ENCODE measurements around the gene HK2. TPM values are rescaled to one million over a fixed set of nuclear protein-coding genes. Genes with fewer than 3 reads are reported as not detected.

HK2 gene
- polyA plus RNA-seq, 2 donors, result 11.8 to 18.0 TPM

DNA sequence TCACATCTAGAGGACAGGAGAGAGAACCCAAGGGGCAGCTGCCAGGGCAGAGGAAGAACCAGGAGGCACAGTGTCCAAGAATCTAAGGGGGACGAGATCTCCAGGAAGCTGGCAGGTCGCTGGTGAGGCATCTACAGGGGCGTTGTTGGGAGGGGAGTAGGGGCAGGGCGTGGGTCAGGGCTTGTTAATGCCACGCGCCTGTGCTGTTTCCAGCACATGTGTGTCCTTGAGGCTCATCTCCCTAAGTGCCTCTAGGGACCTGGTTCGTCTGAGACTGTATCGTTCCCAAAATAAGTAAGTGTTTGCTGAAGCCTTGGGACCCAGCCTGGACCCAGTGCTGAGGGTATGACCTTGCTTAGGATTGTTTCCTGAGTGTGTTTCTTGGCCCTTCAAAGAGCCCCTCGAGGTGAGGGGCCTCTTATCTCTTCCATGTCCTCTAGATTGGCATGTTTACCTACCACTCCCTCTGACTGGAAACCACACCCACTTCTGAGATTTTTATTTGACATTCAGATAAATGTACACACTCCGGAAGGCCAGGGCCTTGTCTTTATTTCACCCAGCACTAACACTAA is 22.2 kb downstream of the HK2 start:
- Histone ChIP-seq H3K4me1 (ENCODE audit: control insufficient read depth in 2 of 2, insufficient read depth in 2 of 2, low read length in 1 of 2) (no peaks in the 10 kb centered on the region), H3K4me3 (ENCODE audit: low read depth in 1 of 2, low read length in 2 of 2) (no peak overlapping the region), H3K36me3 (ENCODE audit: control insufficient read depth in 2 of 2, insufficient read depth in 2 of 2, low read length in 1 of 2) (peaks cover 4 to 9% of the 10 kb centered on the region in 2 donors), H3K9me3 (ENCODE audit: control insufficient read depth in 2 of 2, insufficient read depth in 1 of 2, low read depth in 1 of 2, low read length in 1 of 2) (no peaks in the 10 kb centered on the region), H3K27ac (ENCODE audit: low read depth in 2 of 2, low read length in 1 of 2) (no peak overlapping the region), H3K27me3 (ENCODE audit: control insufficient read depth in 1 of 2, insufficient read depth in 2 of 2, low read length in 2 of 2) (no peaks in the 10 kb centered on the region)
- 68 to 74% methylated on average over 10 of the region's 10 CpGs for WGBS, 2 donors

GRCh38 chr2:74856599-74856998 is 22.7 kb downstream of the HK2 start:
- Histone ChIP-seq H3K36me3 (ENCODE audit: control insufficient read depth in 2 of 2, insufficient read depth in 2 of 2, low read length in 1 of 2) (peaks cover 4 to 9% of the 10 kb centered on the region in 2 donors), H3K27me3 (ENCODE audit: control insufficient read depth in 1 of 2, insufficient read depth in 2 of 2, low read length in 2 of 2) (no peaks in the 10 kb centered on the region), H3K27ac (ENCODE audit: low read depth in 2 of 2, low read length in 1 of 2) (no peak overlapping the region), H3K9me3 (ENCODE audit: control insufficient read depth in 2 of 2, insufficient read depth in 1 of 2, low read depth in 1 of 2, low read length in 1 of 2) (no peaks in the 10 kb centered on the region), H3K4me3 (ENCODE audit: low read depth in 1 of 2, low read length in 2 of 2) (no peak overlapping the region), H3K4me1 (ENCODE audit: control insufficient read depth in 2 of 2, insufficient read depth in 2 of 2, low read length in 1 of 2) (no peaks in the 10 kb centered on the region)
- 93 to 95% methylated on average over 5 of the region's 5 CpGs for WGBS, 2 donors

DNA sequence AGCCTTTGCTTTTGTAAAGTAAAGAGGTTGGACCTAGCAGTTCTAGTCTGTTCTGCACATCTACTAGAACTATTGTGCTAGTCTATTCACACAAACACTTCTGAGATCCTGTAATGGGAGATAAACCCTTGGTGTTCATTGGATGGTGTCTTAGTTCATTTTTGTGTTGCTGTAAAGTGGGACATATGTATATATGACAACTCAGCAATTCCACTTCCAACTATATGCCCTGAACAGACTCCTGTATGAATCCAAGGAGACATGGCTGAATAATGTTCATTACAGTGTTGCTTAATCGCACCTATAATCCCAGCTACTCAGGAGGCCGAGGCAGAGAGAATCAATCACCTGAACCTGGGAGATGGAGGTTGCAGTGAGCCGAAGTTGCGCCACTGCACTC is 23.3 kb downstream of the HK2 start:
- no peaks in the 10 kb centered on the region for H3K9me3 ChIP-seq (ENCODE audit: control insufficient read depth in 2 of 2, insufficient read depth in 1 of 2, low read depth in 1 of 2, low read length in 1 of 2)
- peaks cover 4 to 11% of the 10 kb centered on the region in 2 donors for H3K36me3 ChIP-seq (ENCODE audit: control insufficient read depth in 2 of 2, insufficient read depth in 2 of 2, low read length in 1 of 2)
- H3K4me1 ChIP-seq (ENCODE audit: control insufficient read depth in 2 of 2, insufficient read depth in 2 of 2, low read length in 1 of 2), result no peaks in the 10 kb centered on the region
- H3K27ac ChIP-seq (ENCODE audit: low read depth in 2 of 2, low read length in 1 of 2), result no peak overlapping the region
- 92 to 95% methylated on average over 4 of the region's 4 CpGs for WGBS, 2 donors
- no peak overlapping the region for H3K4me3 ChIP-seq (ENCODE audit: low read depth in 1 of 2, low read length in 2 of 2)
- H3K27me3 ChIP-seq (ENCODE audit: control insufficient read depth in 1 of 2, insufficient read depth in 2 of 2, low read length in 2 of 2), result no peaks in the 10 kb centered on the region

GRCh38 chr2:74857725-74858124 is 23.8 kb downstream of the HK2 start:
- no peak overlapping the region for H3K4me3 ChIP-seq (ENCODE audit: low read depth in 1 of 2, low read length in 2 of 2)
- H3K4me1 ChIP-seq (ENCODE audit: control insufficient read depth in 2 of 2, insufficient read depth in 2 of 2, low read length in 1 of 2), result no peaks in the 10 kb centered on the region
- peaks cover 4 to 11% of the 10 kb centered on the region in 2 donors for H3K36me3 ChIP-seq (ENCODE audit: control insufficient read depth in 2 of 2, insufficient read depth in 2 of 2, low read length in 1 of 2)
- H3K9me3 ChIP-seq (ENCODE audit: control insufficient read depth in 2 of 2, insufficient read depth in 1 of 2, low read depth in 1 of 2, low read length in 1 of 2), result no peaks in the 10 kb centered on the region
- no peaks in the 10 kb centered on the region for H3K27me3 ChIP-seq (ENCODE audit: control insufficient read depth in 1 of 2, insufficient read depth in 2 of 2, low read length in 2 of 2)
- H3K27ac ChIP-seq (ENCODE audit: low read depth in 2 of 2, low read length in 1 of 2), result no peak overlapping the region
- WGBS, 2 donors, result 85 to 93% methylated on average over 8 of the region's 8 CpGs

DNA sequence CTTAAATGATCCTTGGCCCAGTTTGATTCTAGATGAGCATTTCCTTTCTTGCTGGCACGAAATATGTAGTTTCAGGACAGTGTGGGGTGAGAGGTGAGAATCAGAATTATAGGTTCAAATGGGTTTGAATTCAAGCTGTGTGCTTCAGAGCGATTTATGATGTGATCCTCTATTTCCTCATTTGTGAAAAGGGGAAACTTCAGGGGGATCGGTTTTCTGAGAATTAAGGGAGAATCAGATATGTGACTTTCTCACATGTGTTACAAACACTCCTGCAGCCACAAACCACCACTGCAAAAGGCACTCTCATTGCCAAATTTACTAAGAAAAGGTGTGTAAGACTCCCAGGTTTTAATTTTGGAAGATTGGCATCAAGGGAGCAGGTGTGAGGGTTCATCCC is 24.4 kb downstream of the HK2 start:
- no peak overlapping the region for H3K27ac ChIP-seq (ENCODE audit: low read depth in 2 of 2, low read length in 1 of 2)
- no peaks in the 10 kb centered on the region for H3K9me3 ChIP-seq (ENCODE audit: control insufficient read depth in 2 of 2, insufficient read depth in 1 of 2, low read depth in 1 of 2, low read length in 1 of 2)
- H3K4me1 ChIP-seq (ENCODE audit: control insufficient read depth in 2 of 2, insufficient read depth in 2 of 2, low read length in 1 of 2), result no peaks in the 10 kb centered on the region
- WGBS, 2 donors, result 76 to 80% methylated on average over 3 of the region's 3 CpGs
- H3K27me3 ChIP-seq (ENCODE audit: control insufficient read depth in 1 of 2, insufficient read depth in 2 of 2, low read length in 2 of 2), result no peaks in the 10 kb centered on the region
- H3K36me3 ChIP-seq (ENCODE audit: control insufficient read depth in 2 of 2, insufficient read depth in 2 of 2, low read length in 1 of 2), result peaks cover 4 to 11% of the 10 kb centered on the region in 2 donors
- no peak overlapping the region for H3K4me3 ChIP-seq (ENCODE audit: low read depth in 1 of 2, low read length in 2 of 2)

GRCh38 chr2:74860079-74860478 is 26.2 kb downstream of the HK2 start:
- H3K27ac ChIP-seq (ENCODE audit: low read depth in 2 of 2, low read length in 1 of 2), result no peak overlapping the region
- H3K4me3 ChIP-seq (ENCODE audit: low read depth in 1 of 2, low read length in 2 of 2), result no peak overlapping the region
- 92 to 95% methylated on average over 3 of the region's 3 CpGs for WGBS, 2 donors
- H3K27me3 ChIP-seq (ENCODE audit: control insufficient read depth in 1 of 2, insufficient read depth in 2 of 2, low read length in 2 of 2), result no peaks in the 10 kb centered on the region
- H3K4me1 ChIP-seq (ENCODE audit: control insufficient read depth in 2 of 2, insufficient read depth in 2 of 2, low read length in 1 of 2), result peaks cover 3 to 7% of the 10 kb centered on the region in 2 donors
- H3K36me3 ChIP-seq (ENCODE audit: control insufficient read depth in 2 of 2, insufficient read depth in 2 of 2, low read length in 1 of 2), result peaks cover 0 to 4% of the 10 kb centered on the region in 2 donors
- no peaks in the 10 kb centered on the region for H3K9me3 ChIP-seq (ENCODE audit: control insufficient read depth in 2 of 2, insufficient read depth in 1 of 2, low read depth in 1 of 2, low read length in 1 of 2)

- Histone ChIP-seq H3K36me3 (ENCODE audit: control insufficient read depth in 2 of 2, insufficient read depth in 2 of 2, low read length in 1 of 2) (peaks cover 0 to 4% of the 10 kb centered on the region in 2 donors), H3K27me3 (ENCODE audit: control insufficient read depth in 1 of 2, insufficient read depth in 2 of 2, low read length in 2 of 2) (no peaks in the 10 kb centered on the region), H3K4me1 (ENCODE audit: control insufficient read depth in 2 of 2, insufficient read depth in 2 of 2, low read length in 1 of 2) (peaks cover 3 to 7% of the 10 kb centered on the region in 2 donors), H3K4me3 (ENCODE audit: low read depth in 1 of 2, low read length in 2 of 2) (no peak overlapping the region), H3K27ac (ENCODE audit: low read depth in 2 of 2, low read length in 1 of 2) (no peak overlapping the region), H3K9me3 (ENCODE audit: control insufficient read depth in 2 of 2, insufficient read depth in 1 of 2, low read depth in 1 of 2, low read length in 1 of 2) (no peaks in the 10 kb centered on the region)
- WGBS, 2 donors, result 65 to 69% methylated on average over 3 of the region's 3 CpGs
Observed at GRCh38 chr2:74860521-74860920, 26.6 kb downstream of the HK2 start.

- peaks cover 0 to 4% of the 10 kb centered on the region in 2 donors for H3K36me3 ChIP-seq (ENCODE audit: control insufficient read depth in 2 of 2, insufficient read depth in 2 of 2, low read length in 1 of 2)
- no peak overlapping the region for H3K27ac ChIP-seq (ENCODE audit: low read depth in 2 of 2, low read length in 1 of 2)
- no peak overlapping the region for H3K4me3 ChIP-seq (ENCODE audit: low read depth in 1 of 2, low read length in 2 of 2)
- 90 to 91% methylated on average over 5 of the region's 5 CpGs for WGBS, 2 donors
- H3K4me1 ChIP-seq (ENCODE audit: control insufficient read depth in 2 of 2, insufficient read depth in 2 of 2, low read length in 1 of 2), result peaks cover 3 to 7% of the 10 kb centered on the region in 2 donors
- H3K9me3 ChIP-seq (ENCODE audit: control insufficient read depth in 2 of 2, insufficient read depth in 1 of 2, low read depth in 1 of 2, low read length in 1 of 2), result no peaks in the 10 kb centered on the region
- H3K27me3 ChIP-seq (ENCODE audit: control insufficient read depth in 1 of 2, insufficient read depth in 2 of 2, low read length in 2 of 2), result no peaks in the 10 kb centered on the region
Observed at GRCh38 chr2:74861531-74861930, 27.6 kb downstream of the HK2 start.

GRCh38 chr2:74862020-74862964 is 28.4 kb downstream of the HK2 start:
- H3K4me3 ChIP-seq (ENCODE audit: low read depth in 1 of 2, low read length in 2 of 2), result no peak overlapping the region
- no peaks in the 10 kb centered on the region for H3K9me3 ChIP-seq (ENCODE audit: control insufficient read depth in 2 of 2, insufficient read depth in 1 of 2, low read depth in 1 of 2, low read length in 1 of 2)
- H3K36me3 ChIP-seq (ENCODE audit: control insufficient read depth in 2 of 2, insufficient read depth in 2 of 2, low read length in 1 of 2), result peaks cover 0 to 4% of the 10 kb centered on the region in 2 donors
- H3K27me3 ChIP-seq (ENCODE audit: control insufficient read depth in 1 of 2, insufficient read depth in 2 of 2, low read length in 2 of 2), result no peaks in the 10 kb centered on the region
- peaks cover 3 to 7% of the 10 kb centered on the region in 2 donors for H3K4me1 ChIP-seq (ENCODE audit: control insufficient read depth in 2 of 2, insufficient read depth in 2 of 2, low read length in 1 of 2)
- H3K27ac ChIP-seq (ENCODE audit: low read depth in 2 of 2, low read length in 1 of 2), result no peak overlapping the region
- WGBS, 2 donors, result 79 to 90% methylated on average over 17 of the region's 17 CpGs
